Stimulated activated CD8-positive, alpha-beta memory T cell treated with anti-CD3 and anti-CD28 coated beads, Interleukin-2, amount 100 ng/mL, for 1 hour (primary cell): ENCODE data around the gene ZBED1.
"Not testable (repeated sequence)": the region's sequence is repeated elsewhere in the genome, so short reads cannot be mapped to it uniquely, and the experiment has no call there.

Source experiments
- DNase-seq, 2 donors: peaks; one replicate each; pipeline ENCODE4 v3.0.0-alpha.2; 2020; ENCODE audit warnings: low read depth in 2 of 2

Gene ZBED1

GRCh38 chrX:2497961-2498780 is 2.6 kb downstream of the ZBED1 start:
- no peak for DNase-seq

- DNase-seq = no peak
Observed at GRCh38 chrX:2495595-2495994, 5.2 kb downstream of the ZBED1 start.

GRCh38 chrX:2492531-2493218 is 8.1 kb downstream of the ZBED1 start:
- no peak for DNase-seq

GRCh38 chrX:2490634-2491033 is 10.1 kb downstream of the ZBED1 start:
- no peak for DNase-seq

- no peak for DNase-seq
Observed at GRCh38 chrX:2489446-2490445, 11.0 kb downstream of the ZBED1 start.

- no peak for DNase-seq
Observed at GRCh38 chrX:2488621-2489285, 12.0 kb downstream of the ZBED1 start.

GRCh38 chrX:2487366-2487765 is 13.4 kb downstream of the ZBED1 start:
- no peak for DNase-seq

- no peak for DNase-seq
Observed at GRCh38 chrX:2486476-2487133, 14.2 kb downstream of the ZBED1 start.

GRCh38 chrX:2485789-2486345 is 14.9 kb downstream of the ZBED1 start:
- no peak for DNase-seq

GRCh38 chrX:2484721-2485648 is 15.8 kb downstream of the ZBED1 start:
- no peak for DNase-seq

- DNase-seq = no peak
Observed at GRCh38 chrX:2484256-2484655, 16.5 kb downstream of the ZBED1 start.

- no peak for DNase-seq
Observed at GRCh38 chrX:2483398-2484060, 17.2 kb downstream of the ZBED1 start.

GRCh38 chrX:2481597-2481996 is 19.2 kb downstream of the ZBED1 start:
- not testable (repeated sequence) for DNase-seq

- not testable (repeated sequence) for DNase-seq
Observed at GRCh38 chrX:2479982-2480381, 20.8 kb downstream of the ZBED1 start.

- DNase-seq = no peak
Observed at GRCh38 chrX:2479420-2479780, 21.4 kb downstream of the ZBED1 start.

GRCh38 chrX:2478546-2479419 is 22.0 kb downstream of the ZBED1 start:
- DNase-seq = no peak

- DNase-seq = not testable (repeated sequence)
Observed at GRCh38 chrX:2477313-2477712, 23.5 kb downstream of the ZBED1 start.
